Retinal pigment epithelial cell (primary cell): Measurements from ENCODE around the gene FAM161B.
"Not testable (repeated sequence)": the region's sequence is repeated elsewhere in the genome, so short reads cannot be mapped to it uniquely, and the experiment has no call there.

Source experiments
- DNase-seq: peaks from one replicate; pipeline ENCODE4 v3.0.0-alpha.2; 2010; ENCODE audit warnings: low read depth
- H3K4me3 ChIP-seq: 2 replicates; pipeline ENCODE4 v1.5.1; 2011; ENCODE audit warnings: mild to moderate bottlenecking, low read length, control low read depth, moderate library complexity
- CTCF ChIP-seq: conservative IDR thresholded peaks from 2 replicates; pipeline ENCODE4 v1.5.1; 2011; ENCODE audit warnings: low read depth, low read length, control low read depth, inconsistent platforms

Gene FAM161B

GRCh38 chr14:73949752-73950734 is at the start of gene FAM161B, which contains the start of gene COQ6:
FAM161B (minus strand) TSS chr14:73950094; CDS start chr14:73950026, 68 bp downstream.
COQ6 (plus strand) TSS chr14:73950302; CDS start chr14:73950333, 31 bp downstream.
- H3K4me3 ChIP-seq: peak within 1 kb of the TSS; percentile 76
- DNase-seq: peak; percentile 90
- TF ChIP-seq CTCF: peak; percentile 17

- no peak overlapping the region for H3K4me3 ChIP-seq
- no peak for DNase-seq
- no peak for TF ChIP-seq CTCF
These were observed 48.8 kb upstream of the FAM161B start for GRCh38 chr14:73998726-73999125.

GRCh38 chr14:73997944-73998447 is 48.1 kb upstream of the FAM161B start:
- H3K4me3 ChIP-seq: no peak overlapping the region
- no peak for DNase-seq
- no peak for TF ChIP-seq CTCF

- no peak for TF ChIP-seq CTCF
- no peak for DNase-seq
- no peak overlapping the region for H3K4me3 ChIP-seq
These were observed 47.4 kb upstream of the FAM161B start for GRCh38 chr14:73997108-73997943.

- TF ChIP-seq CTCF: no peak
- DNase-seq: no peak
- no peak overlapping the region for H3K4me3 ChIP-seq
These were observed 46.8 kb upstream of the FAM161B start for GRCh38 chr14:73996731-73997107.

- no peak for TF ChIP-seq CTCF
- no peak overlapping the region for H3K4me3 ChIP-seq
- DNase-seq: no peak
These were observed 46.1 kb upstream of the FAM161B start for GRCh38 chr14:73995977-73996378.

- not testable (repeated sequence) for DNase-seq, H3K4me3 ChIP-seq
These were observed 45.0 kb upstream of the FAM161B start for GRCh38 chr14:73994926-73995325.
